Kidney (tissue), 14 donors: ENCODE measurements around the gene PTRH2. TPM values are rescaled to one million over a fixed set of nuclear protein-coding genes. Genes with fewer than 3 reads are reported as not detected.

Experiments
- DNase-seq, 5 donors: peaks; one replicate each; pipeline ENCODE4 v3.0.0-alpha.2; 2013 to 2020
- FAIRE-seq: peaks from 2 replicates; lab custom pipeline; 2012; peaks lifted over from hg19 to GRCh38; lab: Jason Lieb, UNC
- H3K27ac ChIP-seq, 2 donors: one replicate each; pipeline ENCODE4 v1.7.0; 2013; ENCODE audit warnings: low read depth in 2 of 2, low read length in 2 of 2, inconsistent platforms in 1 of 2
- H3K27me3 ChIP-seq: one replicate; pipeline ENCODE4 v1.7.1; 2013; ENCODE audit warnings: low read length, inconsistent platforms; ENCODE audit not compliant: control insufficient read depth, insufficient read depth
- H3K36me3 ChIP-seq, 3 donors: one replicate each; pipeline versions ENCODE4 v1.7.0 to v1.7.1; 2013; ENCODE audit warnings: low read length in 3 of 3, control low read depth in 1 of 3, inconsistent platforms in 1 of 3; ENCODE audit not compliant: insufficient read depth in 3 of 3, control insufficient read depth in 2 of 3
- H3K4me1 ChIP-seq, 3 donors: one replicate each; pipeline versions ENCODE4 v1.7.0 to v1.7.1; 2013; ENCODE audit warnings: low read length in 3 of 3, inconsistent platforms in 1 of 3, low read depth in 1 of 3; ENCODE audit not compliant: control insufficient read depth in 2 of 3, insufficient read depth in 2 of 3
- H3K4me3 ChIP-seq, 3 donors: one replicate each; pipeline versions ENCODE4 v1.7.0 to v1.8.1; 2013; ENCODE audit warnings: low read length in 3 of 3, control low read depth in 1 of 3, inconsistent platforms in 1 of 3
- H3K9ac ChIP-seq, 3 donors: one replicate each; pipeline versions ENCODE4 v1.7.0 to v1.7.1; 2013; ENCODE audit warnings: low read length in 3 of 3, control low read depth in 1 of 3, inconsistent platforms in 1 of 3
- H3K9me3 ChIP-seq, 3 donors: one replicate each; pipeline versions ENCODE4 v1.7.0 to v1.7.1; 2013; ENCODE audit warnings: low read length in 3 of 3, control low read depth in 1 of 3, inconsistent platforms in 1 of 3; ENCODE audit not compliant: control insufficient read depth in 2 of 3, insufficient read depth in 1 of 3
- CTCF ChIP-seq: IDR thresholded peaks from 3 replicates; pipeline ENCODE4 v1.5.1; 2012; ENCODE audit warnings: mild to moderate bottlenecking, moderate library complexity, borderline replicate concordance; ENCODE audit not compliant: insufficient read depth; ENCODE audit errors: extremely low read depth
- intact Hi-C: fragments of 100-400 bp; cut with DNase I; formaldehyde crosslinking; loops from one replicate; pipeline ENCODE4 v1.11.1; 2022
- polyA plus RNA-seq: library from polyadenylated mRNA; stranded (reverse); fragments of 350-450 nt; fragmentation: Illumina TruSeq; extraction: RNeasy Lipid Tissue Mini Kit (QIAGEN cat#74804); gene quantifications from one replicate; pipeline ENCODE4 v1.2.3, GENCODE V29; 2014; ENCODE audit warnings: low read depth, low replicate concordance; ENCODE audit not compliant: insufficient read depth
- total RNA-seq: library from RNA; stranded (reverse); fragmentation: NEBNext Ultra II Directional; extraction: Animal tissue kit (Norgen Biotek cat#: 25700); gene quantifications from one replicate; pipeline ENCODE4 v1.2.1, GENCODE V29; 2021
- donor health status: control.
- donor health status: control.
- donor health status: control.
- donor health status: control.
- donor health status: control.
- donor health status: DM: yes; HTN: yes; CAD: no.
- donor health status: Normal renal cell carcinoma (clear cell type).

PTRH2 gene
- total and polyA plus RNA-seq, 2 donors from 2014 or later: 17.3 to 27.6 TPM

DNA sequence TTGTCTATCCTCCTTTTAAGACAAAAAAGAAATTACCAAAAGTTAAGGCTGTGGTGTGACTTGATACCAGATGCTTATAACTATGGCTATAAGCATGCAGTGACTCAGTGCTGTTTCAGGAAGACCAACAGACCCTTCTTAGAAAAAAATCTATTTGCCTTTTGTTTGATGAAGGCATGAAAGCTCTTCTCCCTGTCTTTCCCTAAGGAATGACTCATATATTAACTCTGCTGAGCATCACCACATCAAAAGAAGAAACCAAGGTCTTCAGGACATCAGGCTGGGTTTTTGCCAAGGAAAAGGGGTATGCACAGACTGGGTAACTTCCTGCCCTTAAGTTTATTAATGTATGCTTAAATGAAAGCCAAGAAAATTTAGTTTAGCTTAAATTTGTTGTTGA, 47.3 kb upstream of the PTRH2 start:
- Histone ChIP-seq H3K36me3 (no peaks in the 10 kb centered on the region), H3K9ac (no peak overlapping the region), H3K9me3 (no peaks in the 10 kb centered on the region), H3K4me1 (peaks cover 0 to 11% (median 0%) of the 10 kb centered on the region in 3 donors), H3K27me3 (no peaks in the 10 kb centered on the region), H3K4me3 (no peak overlapping the region), H3K27ac (no peak overlapping the region)
- FAIRE-seq (no peak), DNase-seq (peak in 1 of 5 donors; percentile 24)
- no peak for TF ChIP-seq CTCF
- intact Hi-C loops: no loop called here

DNA sequence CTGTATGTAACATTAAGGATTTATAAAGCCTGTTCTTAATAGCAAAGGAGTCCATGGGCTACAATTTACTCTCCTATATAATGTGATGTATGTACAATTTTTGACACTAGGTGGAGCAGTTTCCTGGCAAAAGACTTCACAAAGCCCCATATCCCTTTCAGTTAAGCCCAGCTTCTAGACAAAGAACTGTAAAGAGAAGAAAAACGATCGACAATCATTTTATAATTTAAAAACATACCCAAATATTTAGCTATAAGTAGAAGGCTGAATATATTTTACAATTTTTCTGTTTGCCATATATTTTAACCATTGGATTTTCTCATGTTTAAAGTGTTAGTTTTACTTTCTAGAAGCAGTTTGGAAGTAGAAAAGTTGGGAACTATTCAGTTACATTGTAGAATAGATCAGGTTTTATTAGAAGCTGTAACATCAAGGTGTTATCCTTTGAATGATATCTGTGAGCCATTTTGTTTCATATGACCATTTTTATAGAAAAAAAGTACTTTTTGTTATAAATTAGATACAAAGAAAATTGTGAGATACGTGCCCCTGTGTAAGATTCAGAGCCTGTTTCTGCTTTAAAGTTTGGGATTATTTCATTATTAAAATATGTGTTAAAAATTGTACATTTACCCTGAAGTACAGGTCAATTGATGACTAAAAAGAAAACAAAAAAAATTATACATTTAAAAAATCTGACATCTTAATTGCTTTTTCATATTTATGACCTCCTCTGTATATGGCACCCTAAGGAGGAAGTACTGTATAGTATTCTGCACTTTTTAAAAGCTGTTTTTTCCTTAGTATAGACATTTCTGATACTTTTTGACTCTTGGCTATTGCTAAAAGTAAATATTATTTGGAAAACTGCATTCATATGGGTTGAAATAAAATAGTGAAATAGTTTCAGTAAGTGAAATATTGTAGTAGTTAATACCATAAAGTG, 46.6 kb upstream of the PTRH2 start:
- TF ChIP-seq CTCF: peak; percentile 77
- H3K9me3 ChIP-seq: no peaks in the 10 kb centered on the region
- intact Hi-C loops: no loop called here
- peaks cover 0 to 11% (median 0%) of the 10 kb centered on the region in 3 donors for H3K4me1 ChIP-seq
- no peaks in the 10 kb centered on the region for H3K27me3 ChIP-seq
- FAIRE-seq: peak; percentile 91
- no peaks in the 10 kb centered on the region for H3K36me3 ChIP-seq
- DNase-seq: peak in 2 of 5 donors; percentile 94 to 95
- no peak overlapping the region for H3K27ac ChIP-seq
- H3K4me3 ChIP-seq: no peak overlapping the region
- peak overlapping the region in 1 of 3 donors; percentile 32 for H3K9ac ChIP-seq

GRCh38 chr17:59752922-59753321, 45.7 kb upstream of the PTRH2 start:
- DNase-seq (no peak), FAIRE-seq (no peak)
- intact Hi-C loops: no loop called here
- H3K4me1 ChIP-seq: peaks cover 0 to 11% (median 0%) of the 10 kb centered on the region in 3 donors
- no peaks in the 10 kb centered on the region for H3K36me3 ChIP-seq
- no peak overlapping the region for H3K4me3 ChIP-seq
- no peak for TF ChIP-seq CTCF
- H3K27ac ChIP-seq: no peak overlapping the region
- H3K27me3 ChIP-seq: no peaks in the 10 kb centered on the region
- no peak overlapping the region for H3K9ac ChIP-seq
- no peaks in the 10 kb centered on the region for H3K9me3 ChIP-seq
